PC-3 (cell line): ENCODE measurements around the gene EPHB1. TPM values are rescaled to one million over a fixed set of nuclear protein-coding genes. Genes with fewer than 3 reads are reported as not detected.

ENCODE experiments used
- ATAC-seq: fragments of 200-7000 bp; cut with Tn5 transposase; 2 replicates; pipeline ENCODE4 v1.9.1; 2020; ENCODE audit warnings: mild to moderate bottlenecking, moderate library complexity
- BruUV-seq: library from RNA; stranded (reverse); fragments of 400-500 nt; replicated peaks from 2 replicates; lab custom pipeline; 2021; lab: Mats Ljungman, UMichigan
- CTCF ChIA-PET: fragments of 300-600 bp; sonication (Branson Sonifier 250); formaldehyde crosslinking; loops from one replicate; lab custom pipeline; 2022; ENCODE audit warnings: antibody characterized with exemption; lab: Charles Lee
- POLR2A ChIA-PET: fragments of 300-600 bp; sonication (Branson Sonifier 250); formaldehyde crosslinking; loops from one replicate; lab custom pipeline; 2022; ENCODE audit warnings: antibody characterized with exemption; ENCODE audit not compliant: unreplicated experiment; lab: Charles Lee
- DNase-seq: peaks from one replicate; pipeline ENCODE4 v3.0.0-alpha.2; 2015
- H2AFZ ChIP-seq: fragments of 300-600 bp; sonication (generic); 2 replicates; pipeline ENCODE4 v1.6.0; 2016; ENCODE audit warnings: antibody characterized with exemption, low read length
- H3F3A ChIP-seq: fragments of 300-600 bp; sonication (generic); one replicate; pipeline ENCODE4 v1.6.0; 2017; ENCODE audit warnings: antibody characterized with exemption, low read length, control low read depth, mild to moderate bottlenecking; ENCODE audit not compliant: unreplicated experiment
- H3K27ac ChIP-seq: fragments of 300-600 bp; sonication (generic); 2 replicates; pipeline ENCODE4 v1.5.1; 2016; ENCODE audit warnings: mild to moderate bottlenecking, low read length
- H3K27me3 ChIP-seq: fragments of 300-600 bp; sonication (generic); 2 replicates; pipeline ENCODE4 v1.6.1; 2016; ENCODE audit warnings: low read length, mixed read lengths
- H3K36me3 ChIP-seq: fragments of 300-600 bp; sonication (generic); 2 replicates; pipeline ENCODE4 v1.6.1; 2016; ENCODE audit warnings: low read depth, mixed run types, low read length, mixed read lengths
- H3K4me1 ChIP-seq: fragments of 300-600 bp; sonication (generic); 2 replicates; pipeline ENCODE4 v1.5.1; 2016; ENCODE audit warnings: low read length; ENCODE audit not compliant: insufficient read depth
- H3K4me2 ChIP-seq: fragments of 300-600 bp; sonication (generic); 2 replicates; pipeline ENCODE4 v1.6.0; 2016; ENCODE audit warnings: low read length
- H3K4me3 ChIP-seq: fragments of 300-600 bp; sonication (generic); 2 replicates; pipeline ENCODE4 v1.5.1; 2016; ENCODE audit warnings: mild to moderate bottlenecking, low read length, mixed read lengths
- H3K79me2 ChIP-seq: fragments of 300-600 bp; sonication (generic); 2 replicates; pipeline ENCODE4 v1.6.1; 2017; ENCODE audit warnings: low read length, mixed read lengths
- H3K9ac ChIP-seq: fragments of 300-600 bp; sonication (generic); 2 replicates; pipeline ENCODE4 v1.6.0; 2016; ENCODE audit warnings: mild to moderate bottlenecking, low read length
- H3K9me2 ChIP-seq: fragments of 300-600 bp; sonication (generic); replicated peaks from 2 replicates; pipeline ENCODE4 v1.6.1; 2016; ENCODE audit warnings: mixed run types, low read length, mixed read lengths
- H3K9me3 ChIP-seq: fragments of 300-600 bp; sonication (generic); 2 replicates; pipeline ENCODE4 v1.6.1; 2016; ENCODE audit warnings: low read length, mixed read lengths
- H4K20me1 ChIP-seq: fragments of 300-600 bp; sonication (generic); 2 replicates; pipeline ENCODE4 v1.6.1; 2016; ENCODE audit warnings: low read length, mixed read lengths
- EZH2 ChIP-seq: fragments of 300-600 bp; sonication (generic); IDR thresholded peaks from one replicate; pipeline ENCODE4 v1.6.1; 2017; ENCODE audit warnings: antibody characterized with exemption, mild to moderate bottlenecking, low read length; ENCODE audit not compliant: unreplicated experiment
- EZH2phosphoT487 ChIP-seq: fragments of 300-600 bp; sonication (generic); IDR thresholded peaks from 2 replicates; pipeline ENCODE4 v1.6.1; 2018; ENCODE audit warnings: mild to moderate bottlenecking, antibody characterized with exemption, low read length, borderline replicate concordance
- intact Hi-C: fragments of 100-400 bp; cut with micrococcal nuclease; formaldehyde crosslinking; loops from 2 replicates; pipeline ENCODE4 v1.9.0; 2023
- total RNA-seq: library from RNA; depleted of rRNA; stranded (reverse); fragments of >200 nt; gene quantifications from 2 replicates; pipeline ENCODE4 v1.2.3, GENCODE V29; 2014
- TF ChIP-seq, protein P1 (sequence below): fragments of 300-600 bp; sonication (generic); conservative IDR thresholded peaks from 2 replicates; pipeline ENCODE4 v1.5.1; 2017; ENCODE audit warnings: antibody characterized with exemption, low read depth, mild to moderate bottlenecking, low read length

The EPHB1 gene
- total RNA-seq, 1 experiment from 2014 or later: 0.69 TPM

DNA sequence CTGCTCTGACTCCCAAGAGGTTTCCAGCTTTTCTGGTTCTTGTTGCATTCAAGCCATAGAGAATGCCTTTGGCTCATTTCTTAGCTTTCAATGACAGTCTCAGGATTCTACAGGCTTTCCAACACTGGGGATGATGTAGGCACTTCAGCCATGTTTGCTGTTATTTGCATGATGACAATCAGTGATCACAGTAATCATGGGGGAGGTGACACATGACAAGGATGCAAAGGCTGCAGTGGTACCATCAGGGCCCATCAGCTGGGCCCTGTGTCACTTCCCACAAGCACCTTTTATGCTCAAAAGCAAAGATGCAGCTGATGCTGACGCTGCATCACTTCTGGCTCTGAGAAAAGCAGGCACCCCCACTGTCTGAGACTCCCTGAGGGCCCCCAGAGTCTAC lies 18.6 kb downstream of the EPHB1 start:
- H3K27ac ChIP-seq: no peak overlapping the region
- no peak overlapping the region for H3K4me2 ChIP-seq
- H3K9me3 ChIP-seq: no peaks in the 10 kb centered on the region
- H3K9me2 ChIP-seq: no peaks in the 10 kb centered on the region
- H4K20me1 ChIP-seq: no peaks in the 10 kb centered on the region
- H3K4me3 ChIP-seq: no peak overlapping the region
- no TSS peak for BruUV-seq
- POLR2A ChIA-PET: no interaction called here
- H3F3A ChIP-seq: no peaks in the 10 kb centered on the region
- no peaks in the 10 kb centered on the region for H3K36me3 ChIP-seq
- no peak for ATAC-seq
- no peaks in the 10 kb centered on the region for H3K27me3 ChIP-seq
- H3K4me1 ChIP-seq: no peaks in the 10 kb centered on the region
- no peak overlapping the region for H3K9ac ChIP-seq
- intact Hi-C loops: no loop called here
- TF ChIP-seq, protein P1, sequence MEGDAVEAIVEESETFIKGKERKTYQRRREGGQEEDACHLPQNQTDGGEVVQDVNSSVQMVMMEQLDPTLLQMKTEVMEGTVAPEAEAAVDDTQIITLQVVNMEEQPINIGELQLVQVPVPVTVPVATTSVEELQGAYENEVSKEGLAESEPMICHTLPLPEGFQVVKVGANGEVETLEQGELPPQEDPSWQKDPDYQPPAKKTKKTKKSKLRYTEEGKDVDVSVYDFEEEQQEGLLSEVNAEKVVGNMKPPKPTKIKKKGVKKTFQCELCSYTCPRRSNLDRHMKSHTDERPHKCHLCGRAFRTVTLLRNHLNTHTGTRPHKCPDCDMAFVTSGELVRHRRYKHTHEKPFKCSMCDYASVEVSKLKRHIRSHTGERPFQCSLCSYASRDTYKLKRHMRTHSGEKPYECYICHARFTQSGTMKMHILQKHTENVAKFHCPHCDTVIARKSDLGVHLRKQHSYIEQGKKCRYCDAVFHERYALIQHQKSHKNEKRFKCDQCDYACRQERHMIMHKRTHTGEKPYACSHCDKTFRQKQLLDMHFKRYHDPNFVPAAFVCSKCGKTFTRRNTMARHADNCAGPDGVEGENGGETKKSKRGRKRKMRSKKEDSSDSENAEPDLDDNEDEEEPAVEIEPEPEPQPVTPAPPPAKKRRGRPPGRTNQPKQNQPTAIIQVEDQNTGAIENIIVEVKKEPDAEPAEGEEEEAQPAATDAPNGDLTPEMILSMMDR: no peak
- TF ChIP-seq EZH2 (no peak), EZH2phosphoT487 (no peak)
- CTCF ChIA-PET: no interaction called here
- no peak for DNase-seq
- no peaks in the 10 kb centered on the region for H3K79me2 ChIP-seq
- H2AFZ ChIP-seq: no peak overlapping the region

DNA sequence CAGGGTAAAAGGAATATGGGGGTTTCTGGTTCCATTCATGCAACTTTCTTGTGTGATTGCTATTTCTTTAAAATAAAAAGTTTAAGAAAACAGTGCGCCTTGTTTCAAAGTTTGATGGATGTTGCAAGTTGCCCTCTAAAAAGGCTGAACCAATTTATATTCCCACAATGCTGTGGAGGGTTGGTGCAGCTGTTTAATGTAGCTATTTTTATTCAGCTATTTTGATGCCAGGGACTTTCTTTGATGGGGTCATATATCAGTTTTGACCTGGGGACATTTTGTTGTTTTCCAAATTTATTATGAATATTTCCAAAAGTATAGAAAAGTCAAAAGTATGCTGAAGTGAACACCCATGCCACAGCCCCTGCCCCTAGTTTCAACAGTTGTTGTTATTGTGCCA lies 20.5 kb downstream of the EPHB1 start:
- H3K9me3 ChIP-seq: no peaks in the 10 kb centered on the region
- no peak overlapping the region for H3K4me3 ChIP-seq
- CTCF ChIA-PET: no interaction called here
- no peaks in the 10 kb centered on the region for H3K36me3 ChIP-seq
- no peaks in the 10 kb centered on the region for H3K79me2 ChIP-seq
- POLR2A ChIA-PET: no interaction called here
- H3K27me3 ChIP-seq: no peaks in the 10 kb centered on the region
- no peak for TF ChIP-seq EZH2phosphoT487
- TF ChIP-seq, protein P1: no peak
- no peak for TF ChIP-seq EZH2
- no peaks in the 10 kb centered on the region for H4K20me1 ChIP-seq
- H3K4me1 ChIP-seq: no peaks in the 10 kb centered on the region
- no peak for ATAC-seq
- no peak for DNase-seq
- intact Hi-C loops: no loop called here
- H2AFZ ChIP-seq: no peak overlapping the region
- BruUV-seq: no TSS peak
- no peaks in the 10 kb centered on the region for H3K9me2 ChIP-seq
- H3F3A ChIP-seq: no peaks in the 10 kb centered on the region
- H3K27ac ChIP-seq: no peak overlapping the region
- H3K4me2 ChIP-seq: no peak overlapping the region
- H3K9ac ChIP-seq: no peak overlapping the region

DNA sequence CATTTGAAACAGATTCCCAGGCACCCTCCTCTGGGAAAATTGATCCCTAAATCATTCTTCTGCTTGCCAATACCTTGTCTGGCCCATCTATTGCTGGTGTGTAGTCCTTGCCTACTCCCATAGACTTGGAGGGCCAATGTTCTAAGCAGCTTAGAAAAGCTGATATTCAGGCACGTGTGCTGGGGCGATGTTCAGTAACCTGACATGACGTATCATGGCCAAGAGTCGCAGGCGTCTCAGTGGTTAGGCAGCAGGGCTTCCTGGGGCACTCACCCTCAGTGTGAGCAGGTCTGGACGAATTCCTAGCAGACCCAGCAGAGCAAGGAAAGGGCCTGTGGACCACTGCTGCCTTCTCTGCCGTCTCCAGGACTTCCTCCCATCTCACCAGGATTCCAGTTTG lies 21.6 kb downstream of the EPHB1 start:
- Histone ChIP-seq H3K9me3 (no peaks in the 10 kb centered on the region), H3K36me3 (no peaks in the 10 kb centered on the region), H3K27ac (no peak overlapping the region), H3K4me1 (no peaks in the 10 kb centered on the region), H3K79me2 (no peaks in the 10 kb centered on the region), H3K4me2 (no peak overlapping the region), H3K4me3 (no peak overlapping the region), H4K20me1 (no peaks in the 10 kb centered on the region), H3F3A (no peaks in the 10 kb centered on the region), H3K27me3 (no peaks in the 10 kb centered on the region), H3K9me2 (no peaks in the 10 kb centered on the region), H2AFZ (no peak overlapping the region), H3K9ac (no peak overlapping the region)
- DNase-seq: no peak
- intact Hi-C loops: no loop called here
- TF ChIP-seq EZH2phosphoT487 (no peak), EZH2 (no peak)
- TF ChIP-seq, protein P1: no peak
- POLR2A ChIA-PET: no interaction called here
- no peak for ATAC-seq
- no TSS peak for BruUV-seq
- CTCF ChIA-PET: no interaction called here
